Right atrium auricular region (tissue), 2 donors: ENCODE measurements around the gene RAB31. TPM values are rescaled to one million over a fixed set of nuclear protein-coding genes. Genes with fewer than 3 reads are reported as not detected.
"Not testable (repeated sequence)": the region's sequence is repeated elsewhere in the genome, so short reads cannot be mapped to it uniquely, and the experiment has no call there.

ENCODE experiments used
- DNase-seq: peaks from one replicate; pipeline ENCODE4 v3.0.0-alpha.2; 2019; ENCODE audit warnings: low spot score
- H3K27ac ChIP-seq, 2 donors: fragments of 200-600 bp; sonication (generic); 1 replicate in 1 of 2; 2 replicates in 1 of 2; pipeline ENCODE4 v1.5.1; 2016 to 2019
- H3K27me3 ChIP-seq, 2 donors: fragments of 200-600 bp; sonication (generic); one replicate each; pipeline versions ENCODE4 v1.5.1 to v1.6.0; 2017 to 2019
- H3K36me3 ChIP-seq: fragments of 200-600 bp; sonication (generic); one replicate; pipeline ENCODE4 v1.5.1; 2016
- H3K4me1 ChIP-seq, 2 donors: fragments of 200-600 bp; sonication (generic); one replicate each; pipeline versions ENCODE4 v1.5.1 to v1.6.0; 2017 to 2019
- H3K4me3 ChIP-seq, 2 donors: fragments of 200-600 bp; sonication (generic); 1 replicate in 1 of 2; 2 replicates in 1 of 2; pipeline ENCODE4 v1.5.1; 2017 to 2019; ENCODE audit warnings: mild to moderate bottlenecking in 1 of 2, moderate library complexity in 1 of 2
- H3K9me3 ChIP-seq, 2 donors: fragments of 200-600 bp; sonication (generic); one replicate each; pipeline ENCODE4 v1.5.1; 2019
- CTCF ChIP-seq, 2 donors: fragments of 200-600 bp; sonication (generic); IDR thresholded peaks; one replicate each; pipeline ENCODE4 v1.5.1; 2019; ENCODE audit warnings: antibody characterized with exemption in 2 of 2
- total RNA-seq, 2 donors: library from RNA; depleted of rRNA; stranded (reverse); fragments of >200 nt; gene quantifications; one replicate each; pipeline ENCODE4 v1.1.0, GENCODE V29; 2016

Gene RAB31
- total RNA-seq, 2 donors from 2014 or later = 9.9 to 29.2 TPM

- no peak for DNase-seq
- Histone ChIP-seq H3K9me3 (no peaks in the 10 kb centered on the region), H3K27ac (no peak overlapping the region), H3K36me3 (no peaks in the 10 kb centered on the region), H3K4me3 (no peak overlapping the region), H3K27me3 (no peaks in the 10 kb centered on the region), H3K4me1 (no peaks in the 10 kb centered on the region)
- no peak for TF ChIP-seq CTCF (IDR thresholded peaks at IDR 0.05)
Measured at GRCh38 chr18:9900699-9901098, 192.6 kb downstream of the RAB31 start.

GRCh38 chr18:9901377-9901776, 193.3 kb downstream of the RAB31 start:
- no peak for TF ChIP-seq CTCF (IDR thresholded peaks at IDR 0.05)
- Histone ChIP-seq H3K36me3 (no peaks in the 10 kb centered on the region), H3K4me1 (no peaks in the 10 kb centered on the region), H3K9me3 (no peaks in the 10 kb centered on the region), H3K4me3 (no peak overlapping the region), H3K27ac (no peak overlapping the region), H3K27me3 (no peaks in the 10 kb centered on the region)
- no peak for DNase-seq

GRCh38 chr18:9902264-9902663, 194.2 kb downstream of the RAB31 start:
- H3K36me3 ChIP-seq, H3K4me1 ChIP-seq, DNase-seq, H3K4me3 ChIP-seq, H3K9me3 ChIP-seq, H3K27me3 ChIP-seq, H3K27ac ChIP-seq: not testable (repeated sequence)

GRCh38 chr18:9902832-9903231, 194.7 kb downstream of the RAB31 start:
- no peak overlapping the region for H3K4me3 ChIP-seq
- H3K9me3 ChIP-seq = no peaks in the 10 kb centered on the region
- no peaks in the 10 kb centered on the region for H3K36me3 ChIP-seq
- no peak overlapping the region for H3K27ac ChIP-seq
- H3K4me1 ChIP-seq = no peaks in the 10 kb centered on the region
- TF ChIP-seq CTCF (IDR thresholded peaks at IDR 0.05) = no peak
- H3K27me3 ChIP-seq = no peaks in the 10 kb centered on the region
- no peak for DNase-seq

GRCh38 chr18:9905401-9905922, 197.4 kb downstream of the RAB31 start:
- H3K4me3 ChIP-seq = no peak overlapping the region
- H3K36me3 ChIP-seq = no peaks in the 10 kb centered on the region
- DNase-seq = no peak
- no peaks in the 10 kb centered on the region for H3K9me3 ChIP-seq
- no peaks in the 10 kb centered on the region for H3K4me1 ChIP-seq
- no peaks in the 10 kb centered on the region for H3K27me3 ChIP-seq
- no peak for TF ChIP-seq CTCF (IDR thresholded peaks at IDR 0.05)
- no peak overlapping the region for H3K27ac ChIP-seq

GRCh38 chr18:9906481-9906880, 198.4 kb downstream of the RAB31 start:
- TF ChIP-seq CTCF (IDR thresholded peaks at IDR 0.05) = no peak
- no peaks in the 10 kb centered on the region for H3K27me3 ChIP-seq
- H3K36me3 ChIP-seq = no peaks in the 10 kb centered on the region
- no peak for DNase-seq
- H3K4me1 ChIP-seq = no peaks in the 10 kb centered on the region
- H3K4me3 ChIP-seq = no peak overlapping the region
- no peak overlapping the region for H3K27ac ChIP-seq
- H3K9me3 ChIP-seq = no peaks in the 10 kb centered on the region
